GM12878 (cell line): ENCODE results near the gene COA3. TPM values are rescaled to one million over a fixed set of nuclear protein-coding genes. Genes with fewer than 3 reads are reported as not detected.

Experiments
- CEBPZ ChIP-seq: fragments of 150-350 bp; IDR thresholded peaks from 2 replicates; pipeline ENCODE4 v1.6.1; 2016; ENCODE audit warnings: low read depth, low read length
- FOXK2 ChIP-seq: fragments of 450-650 bp; IDR thresholded peaks from 2 replicates; pipeline ENCODE4 v1.6.1; 2017; ENCODE audit warnings: mild to moderate bottlenecking, moderate library complexity
- FOXM1 ChIP-seq: IDR thresholded peaks from 2 replicates; pipeline ENCODE4 v1.6.1; 2012; ENCODE audit warnings: low read depth, mild to moderate bottlenecking, inconsistent platforms, low read length, moderate library complexity
- REST ChIP-seq: IDR thresholded peaks from 2 replicates; pipeline ENCODE4 v1.6.1; 2012; ENCODE audit warnings: mild to moderate bottlenecking, low read depth, low read length
- USF1 ChIP-seq: IDR thresholded peaks from 2 replicates; pipeline ENCODE4 v1.6.1; 2011; ENCODE audit warnings: borderline replicate concordance, low read depth, mild to moderate bottlenecking, moderate library complexity, mixed read lengths, low read length; ENCODE audit not compliant: insufficient read depth; ENCODE audit errors: extremely low read length
- polyA plus RNA-seq, 11 experiments: library from polyadenylated mRNA; depleted of rRNA in 4 of 11; unstranded in 6 of 11; stranded (reverse) in 5 of 11; fragments of >200 nt; fragmentation: Nextera tagmentation in 4 of 11; fragmentation: Illumina TruSeq in 1 of 11; extraction: Ambion mirVana in 4 of 11; extraction: Trizol in 1 of 11; gene quantifications; 1 replicate in 1 of 11; 2 replicates in 10 of 11; pipeline versions ENCODE4 v1.2.1 to v1.2.3, GENCODE V29; 2011 to 2016; ENCODE audit warnings: inconsistent platforms in 2 of 11, missing spikeins in 2 of 11, low read depth in 1 of 11
- total RNA-seq, 4 experiments: library from RNA; depleted of rRNA in 3 of 4; stranded (reverse); fragments of >200 nt in 3 of 4; fragmentation: Illumina TruSeq in 1 of 4; extraction: Trizol in 1 of 4; gene quantifications; 2 replicates each; pipeline versions ENCODE4 v1.2.1 to v1.2.3, GENCODE V29; 2013 to 2021
- TF ChIP-seq, protein P1 (sequence below): fragments of 450-650 bp; IDR thresholded peaks from 2 replicates; pipeline ENCODE4 v1.6.1; 2017; ENCODE audit warnings: low read depth, mild to moderate bottlenecking, moderate library complexity

Gene COA3
- total and polyA plus RNA-seq, 10 of the 15 experiments (the other 5 are each of a cell fraction or from before 2014, with no cell fraction given): 45.2 to 161 (median 64.6) TPM

DNA sequence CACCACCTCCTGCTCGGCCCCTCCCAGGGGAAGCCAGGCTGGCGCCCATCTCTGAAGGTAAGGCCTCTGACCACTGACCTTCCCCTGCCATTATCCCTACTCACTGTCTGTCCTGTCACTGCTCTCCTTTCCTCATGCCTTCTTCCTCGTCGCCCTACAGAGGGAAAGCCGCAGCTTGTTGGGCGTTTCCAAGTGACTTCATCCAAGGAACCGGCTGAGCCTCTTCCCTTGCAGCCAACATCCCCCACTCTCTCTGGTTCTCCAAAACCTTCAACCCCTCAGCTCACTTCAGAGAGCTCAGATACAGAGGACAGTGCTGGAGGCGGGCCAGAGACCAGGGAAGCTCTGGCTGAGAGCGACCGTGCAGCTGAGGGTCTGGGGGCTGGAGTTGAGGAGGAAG lies 3.0 kb downstream of the COA3 start (continued):
- TF ChIP-seq FOXM1 (no peak), USF1 (no peak), FOXK2 (no peak), CEBPZ (no peak), REST (no peak)
- TF ChIP-seq, protein P1, sequence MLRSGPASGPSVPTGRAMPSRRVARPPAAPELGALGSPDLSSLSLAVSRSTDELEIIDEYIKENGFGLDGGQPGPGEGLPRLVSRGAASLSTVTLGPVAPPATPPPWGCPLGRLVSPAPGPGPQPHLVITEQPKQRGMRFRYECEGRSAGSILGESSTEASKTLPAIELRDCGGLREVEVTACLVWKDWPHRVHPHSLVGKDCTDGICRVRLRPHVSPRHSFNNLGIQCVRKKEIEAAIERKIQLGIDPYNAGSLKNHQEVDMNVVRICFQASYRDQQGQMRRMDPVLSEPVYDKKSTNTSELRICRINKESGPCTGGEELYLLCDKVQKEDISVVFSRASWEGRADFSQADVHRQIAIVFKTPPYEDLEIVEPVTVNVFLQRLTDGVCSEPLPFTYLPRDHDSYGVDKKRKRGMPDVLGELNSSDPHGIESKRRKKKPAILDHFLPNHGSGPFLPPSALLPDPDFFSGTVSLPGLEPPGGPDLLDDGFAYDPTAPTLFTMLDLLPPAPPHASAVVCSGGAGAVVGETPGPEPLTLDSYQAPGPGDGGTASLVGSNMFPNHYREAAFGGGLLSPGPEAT: no peak
- TF ChIP-seq, all 136 proteins: peak for 0
